B cell (primary cell): ENCODE measurements around the gene TBK1.

Experiments
- CTCF ChIP-seq: fragments of 200-600 bp; IDR thresholded peaks from one replicate; pipeline ENCODE4 v1.8.0; 2022; ENCODE audit warnings: antibody characterized with exemption, mild to moderate bottlenecking
- EZH2 ChIP-seq: IDR thresholded peaks from 2 replicates; pipeline ENCODE4 v1.6.1; 2012; ENCODE audit warnings: borderline replicate concordance, low read depth, mild to moderate bottlenecking, moderate library complexity, low read length; ENCODE audit not compliant: insufficient read depth, poor library complexity, severe bottlenecking

GRCh38 chr12:64468966-64469365 is 17.0 kb downstream of the TBK1 start:
- TF ChIP-seq CTCF: no peak
- no peak for TF ChIP-seq EZH2
